Measurements from ENCODE around the gene ZNF726. TPM values are rescaled to one million over a fixed set of nuclear protein-coding genes. Genes with fewer than 3 reads are reported as not detected.

The ZNF726 gene
- total RNA-seq, 2 experiments from 2014 or later = 2.6 to 3.5 TPM

GRCh38 chr19:23901360-23901759 lies 13.3 kb upstream of the ZNF726 start:
- H3K36me3 ChIP-seq (ENCODE audit: insufficient read depth, low read length) = no peaks in the 10 kb centered on the region
- POLR2A ChIA-PET = no interaction called here
- Mint-ChIP-seq H3K36me3 (ENCODE audit: low read depth) (no peaks in the 10 kb centered on the region), H3K27ac (no peak overlapping the region), H3K4me1 (ENCODE audit: low read depth) (no peaks in the 10 kb centered on the region), H3K4me3 (no peak overlapping the region), H3K27me3 (no peaks in the 10 kb centered on the region), H3K9me3 (peaks cover 11% of the 10 kb centered on the region)
- H3K4me1 ChIP-seq (ENCODE audit: insufficient read depth, low read length) = no peaks in the 10 kb centered on the region
- H3K27me3 ChIP-seq (ENCODE audit: control insufficient read depth in 1 of 2, insufficient read depth in 2 of 2, low read length in 2 of 2) = no peaks in the 10 kb centered on the region
- DNase-seq = no peak
- H3K27ac ChIP-seq (ENCODE audit: low read depth in 1 of 2, low read length in 2 of 2) = no peak overlapping the region
- ATAC-seq (ENCODE audit: poor library complexity) = no peak
- peaks cover 0 to 18% of the 10 kb centered on the region in 2 experiments for H3K9me3 ChIP-seq (ENCODE audit: control insufficient read depth in 1 of 2, insufficient read depth in 1 of 2, low read length in 2 of 2)
- intact Hi-C loops (cut with DNase I, micrococcal nuclease) = no loop called here
- H3K4me3 ChIP-seq (ENCODE audit: low read length) = no peak overlapping the region
- TF ChIP-seq CTCF (IDR thresholded peaks at IDR 0.05) = no peak
- CTCF ChIA-PET = no interaction called here

GRCh38 chr19:23904406-23904805 lies 10.3 kb upstream of the ZNF726 start:
- Histone ChIP-seq H3K4me3 (ENCODE audit: low read length) (no peak overlapping the region), H3K27me3 (ENCODE audit: control insufficient read depth in 1 of 2, insufficient read depth in 2 of 2, low read length in 2 of 2) (no peaks in the 10 kb centered on the region), H3K9me3 (ENCODE audit: control insufficient read depth in 1 of 2, insufficient read depth in 1 of 2, low read length in 2 of 2) (peaks cover 0 to 18% of the 10 kb centered on the region in 2 experiments), H3K27ac (ENCODE audit: low read depth in 1 of 2, low read length in 2 of 2) (no peak overlapping the region), H3K36me3 (ENCODE audit: insufficient read depth, low read length) (no peaks in the 10 kb centered on the region), H3K4me1 (ENCODE audit: insufficient read depth, low read length) (no peaks in the 10 kb centered on the region)
- intact Hi-C loops (cut with DNase I, micrococcal nuclease) = no loop called here
- Mint-ChIP-seq H3K4me1 (ENCODE audit: low read depth) (no peaks in the 10 kb centered on the region), H3K27me3 (no peaks in the 10 kb centered on the region), H3K27ac (no peak overlapping the region), H3K4me3 (no peak overlapping the region), H3K9me3 (peaks cover 16% of the 10 kb centered on the region), H3K36me3 (ENCODE audit: low read depth) (no peaks in the 10 kb centered on the region)
- TF ChIP-seq CTCF (IDR thresholded peaks at IDR 0.05) = no peak
- ATAC-seq (ENCODE audit: poor library complexity) (no peak), DNase-seq (no peak)
- ChIA-PET POLR2A (no interaction called here), CTCF (no interaction called here)

GRCh38 chr19:23905771-23906170 lies 8.9 kb upstream of the ZNF726 start:
- peaks cover 16% of the 10 kb centered on the region for H3K9me3 Mint-ChIP-seq
- no peak for ATAC-seq (ENCODE audit: poor library complexity)

More at GRCh38 chr19:23905771-23906170, 8.9 kb upstream of the ZNF726 start:
- CTCF ChIA-PET = no interaction called here
- POLR2A ChIA-PET = no interaction called here
- Mint-ChIP-seq H3K4me1 (ENCODE audit: low read depth) (no peaks in the 10 kb centered on the region), H3K4me3 (no peak overlapping the region), H3K36me3 (ENCODE audit: low read depth) (no peaks in the 10 kb centered on the region), H3K27ac (no peak overlapping the region), H3K27me3 (no peaks in the 10 kb centered on the region)
- intact Hi-C loops (cut with DNase I, micrococcal nuclease) = no loop called here
- no peak for TF ChIP-seq CTCF (IDR thresholded peaks at IDR 0.05)
- Histone ChIP-seq H3K4me3 (ENCODE audit: low read length) (no peak overlapping the region), H3K27me3 (ENCODE audit: control insufficient read depth in 1 of 2, insufficient read depth in 2 of 2, low read length in 2 of 2) (no peaks in the 10 kb centered on the region), H3K4me1 (ENCODE audit: insufficient read depth, low read length) (no peaks in the 10 kb centered on the region), H3K27ac (ENCODE audit: low read depth in 1 of 2, low read length in 2 of 2) (no peak overlapping the region), H3K36me3 (ENCODE audit: insufficient read depth, low read length) (no peaks in the 10 kb centered on the region), H3K9me3 (ENCODE audit: control insufficient read depth in 1 of 2, insufficient read depth in 1 of 2, low read length in 2 of 2) (peaks cover 0 to 18% of the 10 kb centered on the region in 2 experiments)
- no peak for DNase-seq
